T-helper 2 cell (primary cell): ENCODE data around the gene QSOX2.
"Not testable (repeated sequence)": the region's sequence is repeated elsewhere in the genome, so short reads cannot be mapped to it uniquely, and the experiment has no call there.

Source experiments
- DNase-seq, 5 experiments: peaks; one replicate each; pipeline versions ENCODE4 v3.0.0 to v3.0.0-alpha.2; 2012 to 2022

The QSOX2 gene

GRCh38 chr9:136281421-136282271 is 36.0 kb upstream of the QSOX2 start:
- DNase-seq, result no peak

DNA sequence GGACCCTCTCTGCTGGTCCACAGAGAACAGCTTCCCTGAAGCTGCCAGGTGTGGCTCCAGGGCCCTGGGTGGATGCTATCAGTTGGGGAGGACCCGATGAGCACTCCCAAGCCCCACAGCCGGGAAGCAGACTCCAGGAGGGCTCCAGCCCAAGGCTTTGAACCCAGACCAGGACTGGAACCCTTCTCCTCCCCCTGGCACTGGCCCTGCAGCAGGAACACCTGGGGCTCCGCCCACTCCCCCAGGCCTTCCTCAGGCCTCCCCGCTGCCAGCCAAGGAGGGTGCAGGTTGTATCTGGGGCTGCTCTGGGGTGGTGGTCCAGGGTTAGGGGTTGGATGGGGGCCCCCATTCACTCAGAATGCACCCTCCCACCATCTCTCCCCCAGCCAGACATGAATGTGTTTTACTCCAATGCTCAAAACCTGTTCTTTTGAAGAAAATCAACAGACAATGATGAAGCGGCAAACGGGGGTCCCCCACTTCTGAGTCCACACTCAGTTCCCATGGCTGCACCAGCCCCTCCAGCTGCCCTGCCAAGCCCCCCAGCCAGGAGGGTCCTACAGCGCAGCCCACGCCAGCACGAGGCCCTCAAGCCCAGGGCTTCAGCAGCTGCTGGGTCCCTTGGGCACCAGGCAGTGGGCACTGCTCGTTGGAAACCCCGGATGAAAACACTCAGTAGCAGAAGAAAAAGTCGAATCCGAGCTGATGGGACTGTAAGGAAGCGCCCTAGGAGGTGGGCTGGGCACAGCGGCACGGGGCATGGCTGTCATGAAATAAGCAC is 35.1 kb upstream of the QSOX2 start:
- no peak for DNase-seq

GRCh38 chr9:136279471-136279870 is 33.9 kb upstream of the QSOX2 start:
- no peak for DNase-seq

DNA sequence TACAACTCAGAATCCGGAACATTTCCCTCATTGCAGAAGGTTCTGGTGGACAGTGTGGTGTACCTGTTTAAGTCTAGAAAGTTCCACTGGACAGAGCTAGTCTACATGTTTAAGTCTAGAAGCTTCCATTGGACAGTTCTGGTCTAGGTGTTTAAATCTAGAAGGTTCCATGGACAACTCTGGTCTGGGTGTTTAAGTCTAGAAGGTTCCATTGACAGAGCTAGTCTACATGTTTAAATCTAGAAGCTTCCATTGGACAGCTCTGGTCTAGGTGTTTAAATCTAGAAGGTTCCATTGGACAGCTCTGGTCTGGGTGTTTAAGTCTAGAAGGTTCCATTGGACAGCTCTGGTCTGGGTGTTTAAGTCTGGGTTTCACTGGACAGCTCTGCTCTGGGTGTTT is 33.3 kb upstream of the QSOX2 start:
- no peak for DNase-seq

DNA sequence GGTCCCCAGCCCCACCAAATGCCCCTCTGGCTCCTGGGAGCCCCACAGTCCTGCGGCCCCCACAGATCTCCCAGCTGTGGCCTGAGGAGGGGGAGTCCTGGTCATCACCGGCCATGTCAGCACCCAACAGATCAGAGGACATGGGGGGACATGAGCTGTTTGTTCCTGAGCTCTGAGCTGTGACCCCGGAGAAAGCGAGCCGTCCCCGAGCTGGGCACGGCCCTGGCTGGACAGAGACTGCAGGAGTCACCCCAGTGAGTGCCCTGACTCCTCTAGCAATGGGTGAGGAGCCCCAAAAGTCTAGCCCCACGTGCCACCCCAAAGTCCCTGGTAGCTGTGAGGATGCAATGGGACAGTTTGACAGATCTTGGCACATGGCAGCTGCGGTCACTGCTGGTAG is 32.6 kb upstream of the QSOX2 start:
- no peak for DNase-seq

- no peak for DNase-seq
These were observed 32.1 kb upstream of the QSOX2 start for GRCh38 chr9:136277746-136278145.

GRCh38 chr9:136276716-136277115 is 31.1 kb upstream of the QSOX2 start:
- DNase-seq, result no peak

DNA sequence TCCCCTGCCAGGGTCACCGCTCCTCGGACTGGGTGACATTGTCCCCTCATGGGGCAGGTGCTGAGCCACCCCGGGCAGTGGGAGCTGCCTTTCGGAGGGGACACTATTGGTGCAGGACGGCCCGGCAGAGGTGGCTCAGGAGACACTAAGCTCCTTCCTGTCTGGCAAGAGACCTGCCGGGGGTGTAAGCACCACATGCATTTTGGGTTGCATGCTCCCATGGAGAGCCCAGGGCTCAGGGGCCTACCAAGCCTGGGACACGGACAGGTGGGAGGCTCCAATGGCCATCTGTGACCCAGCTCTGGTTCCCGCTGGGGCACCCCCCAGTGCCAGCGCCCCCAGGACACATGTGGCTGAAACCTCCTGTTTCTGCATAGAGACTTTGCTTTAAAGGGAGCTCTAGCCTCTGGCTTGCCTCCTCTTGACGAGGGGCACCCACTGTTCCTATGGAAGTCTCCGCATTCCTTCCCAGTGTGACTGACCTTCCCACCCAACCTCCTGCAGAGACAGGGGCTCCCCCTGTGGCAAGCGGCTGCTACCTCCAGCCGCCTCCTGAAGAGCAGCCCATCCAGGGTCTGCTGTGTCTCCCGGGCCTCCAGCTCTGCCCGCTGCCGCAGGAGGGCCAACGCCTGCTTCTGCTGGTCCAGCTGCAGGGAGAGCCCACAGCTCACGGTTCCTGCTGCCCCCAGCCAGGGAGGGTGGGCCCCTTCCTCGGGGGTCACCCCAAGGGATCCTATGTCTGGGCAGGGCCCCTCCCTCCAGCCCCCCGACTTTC is 30.2 kb upstream of the QSOX2 start:
- DNase-seq, result no peak

- no peak for DNase-seq
These were observed 29.4 kb upstream of the QSOX2 start for GRCh38 chr9:136274786-136275654.

GRCh38 chr9:136273921-136274785 is 28.5 kb upstream of the QSOX2 start:
- DNase-seq, result no peak

DNA sequence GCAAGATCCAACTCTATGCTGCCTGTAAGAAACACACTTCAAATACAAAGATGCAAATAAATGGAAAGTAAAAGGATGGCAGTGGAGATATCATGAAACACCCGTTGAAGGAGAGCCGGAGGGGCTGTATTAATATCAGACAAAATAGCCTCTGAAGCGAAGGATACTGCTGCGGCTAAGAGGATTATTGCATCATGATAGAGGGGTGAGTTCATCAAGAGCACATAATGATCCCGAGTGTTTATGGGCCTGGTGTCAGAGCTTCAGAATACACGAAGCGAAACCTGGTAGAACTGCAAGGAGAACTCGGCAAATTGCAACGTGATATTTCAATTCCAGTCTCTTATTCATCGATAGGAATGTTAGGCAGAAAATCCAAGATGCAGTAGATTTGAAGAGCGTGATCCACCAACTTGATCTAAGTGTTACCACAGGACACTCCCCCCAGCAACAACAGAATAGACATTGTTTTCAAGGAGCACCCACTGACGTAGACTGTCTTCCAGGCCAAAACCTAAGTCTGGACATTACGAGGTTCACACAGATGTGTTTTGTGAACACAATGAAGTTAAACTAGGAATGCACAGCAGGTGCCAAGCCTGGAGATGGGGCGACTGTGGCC is 27.7 kb upstream of the QSOX2 start:
- DNase-seq, result no peak

GRCh38 chr9:136270173-136270705 is 24.6 kb upstream of the QSOX2 start:
- DNase-seq, result no peak

DNA sequence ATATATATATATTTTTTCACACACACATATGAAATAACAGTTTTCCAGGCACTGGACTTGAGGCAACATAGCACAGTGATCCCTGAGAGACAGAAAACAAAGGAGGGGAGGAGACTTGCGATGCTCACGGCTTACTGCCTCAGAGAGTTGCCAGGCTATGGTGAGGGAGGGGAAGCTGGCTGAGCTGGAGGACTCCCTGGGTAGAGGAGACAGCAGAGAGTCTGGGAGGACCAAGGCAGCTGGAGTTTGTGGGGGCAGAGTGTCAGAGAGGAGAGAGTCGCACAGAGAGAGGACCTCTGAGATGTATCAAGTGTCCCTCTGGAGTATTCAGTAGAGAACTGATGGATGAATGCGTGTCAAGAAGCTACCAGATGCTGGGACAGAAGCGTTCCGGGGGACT is 23.1 kb upstream of the QSOX2 start:
- no peak for DNase-seq

- no peak for DNase-seq
These were observed 22.7 kb upstream of the QSOX2 start for GRCh38 chr9:136268318-136268717.

- DNase-seq, result peak; percentile 70 to 89 (median 76)
These were observed 21.9 kb upstream of the QSOX2 start for GRCh38 chr9:136267261-136268111.

GRCh38 chr9:136266641-136267040 is 21.0 kb upstream of the QSOX2 start:
- DNase-seq, result not testable (repeated sequence)

- no peak for DNase-seq
These were observed 20.1 kb upstream of the QSOX2 start for GRCh38 chr9:136265561-136266355.
